T-cell (primary cell): ENCODE results near the gene RTBDN. TPM values are rescaled to one million over a fixed set of nuclear protein-coding genes. Genes with fewer than 3 reads are reported as not detected.

ENCODE experiments used
- ATAC-seq, 4 experiments: fragments of 200-7000 bp in 3 of 4; fragments of 150-1000 bp in 1 of 4; cut with Tn5 transposase; replicated peaks in 1 of 4; 1 replicate in 3 of 4; 2 replicates in 1 of 4; pipeline ENCODE4 v1.10.0; 2021; ENCODE audit warnings: moderate library complexity in 3 of 4, mild to moderate bottlenecking in 2 of 4, moderate number of reproducible peaks in 1 of 4
- CTCF ChIA-PET, 2 donors: fragments of 300-600 bp; sonication (Branson Sonifier 250); formaldehyde crosslinking; loops; one replicate each; lab custom pipeline; 2022; ENCODE audit warnings: antibody characterized with exemption in 2 of 2; lab: Charles Lee
- POLR2A ChIA-PET, 2 donors: fragments of 300-600 bp; sonication (Branson Sonifier 250); formaldehyde crosslinking; loops; one replicate each; lab custom pipeline; 2022; ENCODE audit warnings: antibody characterized with exemption in 2 of 2; lab: Charles Lee
- DNase-seq, 35 experiments: peaks; one replicate each; pipeline versions ENCODE4 v3.0.0 to v3.0.0-alpha.2; 2013 to 2023
- H3K27ac ChIP-seq: one replicate; pipeline ENCODE4 v1.5.1; 2013; ENCODE audit warnings: low read length
- H3K27me3 ChIP-seq, 2 experiments: replicated peaks in 1 of 2; 1 replicate in 1 of 2; 2 replicates in 1 of 2; pipeline versions ENCODE4 v1.6.1 to v1.7.0; 2013; ENCODE audit warnings: low read length in 1 of 2, mixed read lengths in 1 of 2; ENCODE audit not compliant: control insufficient read depth in 2 of 2, insufficient read depth in 2 of 2; ENCODE audit errors: extremely low read depth in 1 of 2
- H3K36me3 ChIP-seq, 2 donors: 1 replicate in 1 of 2; 2 replicates in 1 of 2; pipeline versions ENCODE4 v1.6.1 to v1.7.0; 2013; ENCODE audit warnings: low read length in 1 of 2; ENCODE audit not compliant: control insufficient read depth in 2 of 2, insufficient read depth in 1 of 2; ENCODE audit errors: extremely low read depth in 1 of 2
- H3K4me1 ChIP-seq, 2 experiments: 1 replicate in 1 of 2; 2 replicates in 1 of 2; pipeline versions ENCODE4 v1.6.1 to v1.7.0; 2013; ENCODE audit warnings: low read length in 2 of 2, mixed read lengths in 1 of 2; ENCODE audit not compliant: insufficient read depth in 2 of 2, control insufficient read depth in 1 of 2; ENCODE audit errors: extremely low read depth in 1 of 2
- H3K4me3 ChIP-seq, 2 donors: 1 replicate in 1 of 2; 2 replicates in 1 of 2; pipeline versions ENCODE4 v1.5.1 to v1.7.0; 2013; ENCODE audit warnings: mild to moderate bottlenecking in 2 of 2, low read length in 1 of 2, moderate library complexity in 1 of 2; ENCODE audit not compliant: control insufficient read depth in 1 of 2; ENCODE audit errors: extremely low read depth in 1 of 2
- H3K9me3 ChIP-seq: 2 replicates; pipeline ENCODE4 v1.7.0; 2013
- H3K27ac Mint-ChIP-seq, 2 donors: one replicate each; pipeline ENCODE4 v1.8.0; 2020 to 2021; ENCODE audit warnings: mild to moderate bottlenecking in 2 of 2, mixed read lengths in 2 of 2
- H3K27me3 Mint-ChIP-seq, 2 donors: one replicate each; pipeline ENCODE4 v1.8.0; 2021 to 2022; ENCODE audit warnings: mixed read lengths in 2 of 2
- H3K36me3 Mint-ChIP-seq: one replicate; pipeline ENCODE4 v1.8.0; 2021; ENCODE audit warnings: mixed read lengths
- H3K4me1 Mint-ChIP-seq, 3 donors: one replicate each; pipeline ENCODE4 v1.8.0; 2020 to 2022; ENCODE audit warnings: mixed read lengths in 3 of 3, mild to moderate bottlenecking in 1 of 3
- H3K4me3 Mint-ChIP-seq, 3 donors: one replicate each; pipeline ENCODE4 v1.8.0; 2020 to 2022; ENCODE audit warnings: mild to moderate bottlenecking in 3 of 3, mixed read lengths in 3 of 3, moderate library complexity in 3 of 3
- H3K9me3 Mint-ChIP-seq, 3 donors: one replicate each; pipeline ENCODE4 v1.8.0; 2020 to 2022; ENCODE audit warnings: mixed read lengths in 3 of 3
- WGBS: methylation state at CpG from one replicate; pipeline ENCODE4 v1.1.5; 2013; ENCODE audit warnings: missing lambda C conversion rate; ENCODE audit not compliant: insufficient coverage; 5-methylcytosine and 5-hydroxymethylcytosine counted together
- total RNA-seq, 35 experiments: library from RNA in 6 of 35; stranded (reverse) in 6 of 35; fragments of 120-200 nt in 1 of 35; gene quantifications; one replicate each; pipeline versions ENCODE4 v1.2.1 to v1.2.4 and lab custom pipeline; 2013 to 2026

RTBDN gene
- total RNA-seq, 5 donors from 2014 or later (not counting 1 experiment from before 2014, with no cell fraction given), result not detected

- DNase-seq (no peak), ATAC-seq (no peak)
- Histone ChIP-seq H3K36me3 (peaks cover 11 to 35% of the 10 kb centered on the region in 2 donors), H3K27ac (no peak overlapping the region), H3K4me3 (peak overlapping the region in 1 of 2 donors; percentile 54), H3K4me1 (peaks cover 0 to 5% of the 10 kb centered on the region in 2 experiments), H3K9me3 (no peaks in the 10 kb centered on the region), H3K27me3 (no peaks in the 10 kb centered on the region)
- H3K27me3 Mint-ChIP-seq, result no peaks in the 10 kb centered on the region
- H3K4me3 Mint-ChIP-seq, result peak overlapping the region in 1 of 3 donors; percentile 64
- POLR2A ChIA-PET, result no interaction called here
- CTCF ChIA-PET, result interaction anchor here (0.5 to 1.1 kb wide), 3 partner anchors 9 to 102 kb away, joined by 3 read pairs; no protein-coding TSS in a partner anchor
- H3K4me1 Mint-ChIP-seq, result peaks cover 0 to 11% (median 4%) of the 10 kb centered on the region in 3 donors
- WGBS, result 94% methylated on average over 42 of the region's 86 CpGs
- H3K36me3 Mint-ChIP-seq, result peaks cover 34% of the 10 kb centered on the region
- peaks cover 0 to 4% (median 0%) of the 10 kb centered on the region in 3 donors for H3K9me3 Mint-ChIP-seq
- no peak overlapping the region for H3K27ac Mint-ChIP-seq
Observed at GRCh38 chr19:12873891-12874745, 39.7 kb upstream of the RTBDN start.

GRCh38 chr19:12872941-12873890 lies 38.8 kb upstream of the RTBDN start:
- ATAC-seq, result peak; percentile 45 to 78 (median 68)
- peaks cover 6 to 30% of the 10 kb centered on the region in 2 donors for H3K36me3 ChIP-seq
- WGBS, result 86% methylated on average over 70 of the region's 70 CpGs
- Mint-ChIP-seq H3K4me1 (peaks cover 0 to 7% (median 0%) of the 10 kb centered on the region in 3 donors), H3K36me3 (peaks cover 30% of the 10 kb centered on the region), H3K9me3 (peaks cover 0 to 4% (median 0%) of the 10 kb centered on the region in 3 donors), H3K27ac (peak overlapping the region in 1 of 2 donors; percentile 52), H3K4me3 (peak overlapping the region; percentile 28 to 64 (median 33)), H3K27me3 (no peaks in the 10 kb centered on the region)
- peak overlapping the region; percentile 24 to 54 for H3K4me3 ChIP-seq
- POLR2A ChIA-PET, result interaction anchor here in 1 of 2 donors (0.7 kb wide), 2 partner anchors 9 to 26 kb away, joined by 5 to 8 read pairs; no protein-coding TSS in a partner anchor
- CTCF ChIA-PET, result interaction anchor here (0.6 to 1.1 kb wide), 7 partner anchors 10 to 729 kb away, joined by 3 to 12 read pairs (median 3); no protein-coding TSS in a partner anchor
- H3K9me3 ChIP-seq, result no peaks in the 10 kb centered on the region
- peaks cover 0 to 6% of the 10 kb centered on the region in 2 experiments for H3K27me3 ChIP-seq
- no peak overlapping the region for H3K27ac ChIP-seq
- DNase-seq, result peak; percentile 25 to 82 (median 62)
- H3K4me1 ChIP-seq, result peaks cover 0 to 5% of the 10 kb centered on the region in 2 experiments

- WGBS, result 83% methylated on average over 1 of the region's 5 CpGs
- peak overlapping the region in 1 of 3 donors; percentile 18 for H3K4me3 Mint-ChIP-seq
- CTCF ChIA-PET, result interaction anchor here (0.6 to 1.1 kb wide), 2 partner anchors 7 to 13 kb away, joined by 3 to 12 read pairs; no protein-coding TSS in a partner anchor
- POLR2A ChIA-PET, result interaction anchor here (0.5 to 0.6 kb wide), 2 partner anchors 112 to 140 kb away, joined by 4 to 7 read pairs; no protein-coding TSS in a partner anchor
- peaks cover 3 to 22% of the 10 kb centered on the region in 2 donors for H3K36me3 ChIP-seq
- H3K27ac ChIP-seq, result no peak overlapping the region
- peaks cover 26% of the 10 kb centered on the region for H3K36me3 Mint-ChIP-seq
- peaks cover 0 to 4% (median 0%) of the 10 kb centered on the region in 3 donors for H3K9me3 Mint-ChIP-seq
- peaks cover 3 to 11% of the 10 kb centered on the region in 2 experiments for H3K4me1 ChIP-seq
- peaks cover 0 to under 1% of the 10 kb centered on the region in 2 donors for H3K27me3 Mint-ChIP-seq
- H3K4me3 ChIP-seq, result no peak overlapping the region
- H3K27me3 ChIP-seq, result peaks cover 0 to 15% of the 10 kb centered on the region in 2 experiments
- ATAC-seq (no peak), DNase-seq (no peak)
- peak overlapping the region in 1 of 2 donors; percentile 22 for H3K27ac Mint-ChIP-seq
- peaks cover under 1 to 10% (median 1%) of the 10 kb centered on the region in 3 donors for H3K4me1 Mint-ChIP-seq
- H3K9me3 ChIP-seq, result no peaks in the 10 kb centered on the region
Observed at GRCh38 chr19:12872255-12872654, 37.9 kb upstream of the RTBDN start.

GRCh38 chr19:12871681-12872080 lies 37.3 kb upstream of the RTBDN start:
- no peak overlapping the region for H3K4me3 Mint-ChIP-seq
- ChIA-PET POLR2A (interaction anchor here in 1 of 2 donors (0.6 kb wide), 1 partner anchor 112 kb away, joined by 7 read pairs; no protein-coding TSS in a partner anchor), CTCF (no interaction called here)
- peaks cover 5 to 13% (median 7%) of the 10 kb centered on the region in 3 donors for H3K4me1 Mint-ChIP-seq
- peaks cover 0 to 4% (median 0%) of the 10 kb centered on the region in 3 donors for H3K9me3 Mint-ChIP-seq
- peaks cover 5 to 16% of the 10 kb centered on the region in 2 experiments for H3K4me1 ChIP-seq
- H3K27ac Mint-ChIP-seq, result peak overlapping the region in 1 of 2 donors; percentile 22
- peaks cover 0 to 4% of the 10 kb centered on the region in 2 donors for H3K27me3 Mint-ChIP-seq
- H3K4me3 ChIP-seq, result no peak overlapping the region
- no peak overlapping the region for H3K27ac ChIP-seq
- H3K36me3 ChIP-seq, result peaks cover 3 to 16% of the 10 kb centered on the region in 2 donors
- 100% methylated on average over 1 of the region's 3 CpGs for WGBS
- H3K27me3 ChIP-seq, result peaks cover 0 to 19% of the 10 kb centered on the region in 2 experiments
- no peak for ATAC-seq
- peaks cover 22% of the 10 kb centered on the region for H3K36me3 Mint-ChIP-seq
- DNase-seq, result no peak
- H3K9me3 ChIP-seq, result no peaks in the 10 kb centered on the region

- Histone ChIP-seq H3K36me3 (peaks cover 0 to under 1% of the 10 kb centered on the region in 2 donors), H3K4me3 (no peak overlapping the region), H3K27me3 (peaks cover 0 to 38% of the 10 kb centered on the region in 2 experiments), H3K27ac (no peak overlapping the region), H3K9me3 (no peaks in the 10 kb centered on the region), H3K4me1 (peaks cover 5 to 15% of the 10 kb centered on the region in 2 experiments)
- ATAC-seq (no peak), DNase-seq (no peak)
- Mint-ChIP-seq H3K27me3 (peaks cover 0 to 11% of the 10 kb centered on the region in 2 donors), H3K9me3 (peaks cover 0 to 4% (median 0%) of the 10 kb centered on the region in 3 donors), H3K36me3 (peaks cover 13% of the 10 kb centered on the region), H3K27ac (no peak overlapping the region), H3K4me3 (peak overlapping the region in 2 of 3 donors; percentile 56 to 85), H3K4me1 (peaks cover 10 to 15% (median 13%) of the 10 kb centered on the region in 3 donors)
- 93% methylated on average over 9 of the region's 10 CpGs for WGBS
- ChIA-PET CTCF (interaction anchor here in 1 of 2 donors (1.1 kb wide), 1 partner anchor 21 kb away, joined by 4 read pairs; no protein-coding TSS in a partner anchor), POLR2A (no interaction called here)
Observed at GRCh38 chr19:12868540-12869112, 34.2 kb upstream of the RTBDN start.
